Anterior cingulate cortex (tissue), 58 donors: ENCODE results near the gene MYL6.

Experiments
- DNase-seq, 58 donors: peaks; one replicate each; lab custom pipeline; 2025; lab: John Stamatoyannopoulos, UW

The MYL6 gene

DNA sequence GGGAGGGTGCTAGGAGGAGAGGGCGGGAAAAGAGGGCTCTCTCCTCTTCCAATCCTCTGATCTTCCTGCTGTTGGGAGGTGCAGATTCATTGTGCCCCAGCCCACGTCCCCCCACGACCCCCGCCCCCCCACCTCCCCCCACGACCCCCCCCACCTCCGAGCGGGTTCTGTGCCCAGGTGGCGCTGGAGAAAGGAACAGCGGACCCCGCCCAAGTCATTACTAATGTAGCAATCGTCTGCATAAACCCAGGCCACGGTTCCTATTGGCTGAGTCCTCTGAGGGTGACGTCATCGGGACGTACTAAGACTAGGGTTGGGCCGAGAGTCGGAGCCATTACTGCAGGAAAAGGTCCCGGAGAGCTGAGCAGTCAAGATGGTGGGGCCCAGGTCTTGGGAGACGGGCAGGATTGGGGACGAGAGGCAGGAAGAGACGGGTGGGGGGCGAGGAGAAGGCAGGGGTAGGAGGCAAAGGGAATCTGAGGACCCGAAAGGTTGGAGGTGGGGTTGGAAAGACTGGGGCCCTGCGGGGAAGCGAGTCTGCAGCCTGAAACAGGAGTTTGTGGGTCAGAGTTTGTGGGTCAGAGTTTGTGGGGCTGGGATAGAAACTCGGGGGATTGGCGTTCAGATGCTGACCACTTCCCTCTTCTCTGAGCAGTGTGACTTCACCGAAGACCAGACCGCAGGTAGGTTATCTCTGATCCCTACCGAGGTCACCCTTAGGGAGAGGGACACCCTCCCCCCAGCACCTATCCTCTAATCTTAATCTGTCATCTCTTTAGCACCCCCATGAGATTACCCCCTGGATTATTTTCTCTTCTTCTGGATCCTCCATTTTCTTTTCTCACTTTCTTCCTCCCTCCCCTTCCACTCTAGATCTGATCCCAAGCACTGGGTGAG is at the start of gene MYL6:
TSS of gene MYL6 (plus strand) at position 331 of the 897 bp plus-strand sequence. CDS start at position 374, 43 bp downstream.
- DNase-seq, result peak; percentile 36 to 99 (median 92)

DNA sequence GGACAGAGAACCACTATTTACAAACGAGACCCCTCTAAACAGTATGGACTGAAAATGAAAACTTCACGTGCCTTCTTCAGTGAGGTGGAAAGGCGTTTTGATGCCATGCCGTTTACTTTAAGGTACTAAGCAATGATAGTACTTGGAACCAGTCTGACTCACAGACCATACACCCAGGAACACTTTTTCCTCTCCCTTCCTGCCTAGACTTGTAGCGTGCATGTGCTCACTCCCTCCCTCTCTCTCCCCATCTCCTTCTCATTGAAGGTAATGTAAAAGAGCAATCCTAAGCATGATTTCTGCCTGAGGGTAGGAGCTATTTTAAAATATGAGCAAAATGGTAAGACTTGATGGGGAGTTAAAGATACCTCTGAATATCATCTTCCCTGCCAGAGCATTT is 47.6 kb upstream of the MYL6 start:
- no peak for DNase-seq

DNA sequence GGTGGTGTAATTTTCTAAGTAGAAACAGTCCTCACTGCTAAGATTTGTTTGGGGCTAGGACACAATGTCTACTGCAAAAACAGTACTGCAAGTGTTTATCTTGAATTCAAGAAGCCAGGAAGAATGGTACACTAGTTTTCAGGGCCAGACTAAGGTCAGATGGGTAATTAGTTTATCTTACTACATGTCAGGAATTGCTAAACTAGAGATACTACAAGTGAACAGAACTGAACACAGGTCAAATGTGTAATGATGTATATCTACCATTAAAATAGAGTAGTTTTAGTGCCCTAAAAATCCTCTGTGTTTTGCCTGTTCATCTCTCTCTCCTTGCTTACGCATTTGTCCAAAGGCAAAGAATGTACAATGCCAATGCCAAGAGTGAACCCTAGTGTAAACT is 44.1 kb upstream of the MYL6 start:
- DNase-seq, result no peak

DNA sequence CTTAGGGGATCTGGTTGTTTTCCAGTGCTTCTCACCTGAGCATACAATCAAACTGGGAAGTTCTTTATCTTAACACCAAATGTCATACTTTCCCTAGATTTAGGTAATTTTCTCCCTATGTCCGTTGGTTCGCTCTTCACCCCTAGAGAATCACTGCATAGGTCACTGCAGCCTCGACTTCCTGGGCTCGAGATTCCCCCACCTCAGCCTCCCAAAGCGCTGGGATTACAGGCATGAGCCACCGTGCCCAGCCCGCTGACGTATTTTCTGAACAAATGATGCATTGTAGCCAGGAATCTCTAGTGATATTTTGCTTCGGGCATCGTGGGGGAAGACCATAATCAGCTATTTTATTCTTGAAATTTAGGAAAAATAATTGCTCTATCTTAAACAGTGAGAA is 42.8 kb upstream of the MYL6 start:
- DNase-seq, result peak in 5 of 58 donors; percentile 3 to 7 (median 4)

DNA sequence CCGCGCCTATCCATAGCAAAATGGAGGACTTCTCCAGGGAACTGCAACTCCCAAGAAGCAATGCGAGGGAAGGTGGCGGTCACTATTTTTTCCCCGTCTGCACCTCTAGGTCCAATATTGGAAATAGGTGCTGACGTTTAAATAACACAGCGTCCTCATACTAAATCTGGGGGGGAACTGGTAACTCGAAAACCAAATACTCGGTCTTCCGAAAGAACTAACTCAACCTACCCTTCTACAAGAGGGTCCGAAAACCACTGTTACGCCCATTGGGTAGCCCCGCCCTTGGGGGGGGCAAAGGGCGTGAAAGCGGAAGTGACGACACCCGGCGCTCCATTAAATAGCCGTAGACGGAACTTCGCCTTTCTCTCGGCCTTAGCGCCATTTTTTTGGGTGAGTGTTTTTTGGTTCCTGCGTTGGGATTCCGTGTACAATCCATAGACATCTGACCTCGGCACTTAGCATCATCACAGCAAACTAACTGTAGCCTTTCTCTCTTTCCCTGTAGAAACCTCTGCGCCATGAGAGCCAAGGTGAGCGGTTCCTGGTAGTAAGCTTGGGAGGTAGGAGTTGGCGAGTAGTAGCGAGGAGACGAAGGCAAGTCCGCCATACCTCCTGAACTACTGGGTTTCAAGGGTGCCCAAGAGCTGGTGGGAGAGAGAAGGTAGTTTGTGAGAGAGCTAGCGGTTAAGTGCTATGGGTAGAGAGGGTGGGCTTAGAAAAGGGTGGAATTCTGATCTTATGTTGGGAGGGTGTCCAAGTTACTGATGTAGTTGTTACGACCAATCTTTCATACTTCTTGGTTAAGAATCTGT is 41.7 kb upstream of the MYL6 start, which contains the start of gene RPL41:
TSS of gene RPL41 (plus strand) at position 367 of the 815 bp plus-strand sequence.
- peak; percentile 13 to 97 (median 89) for DNase-seq

DNA sequence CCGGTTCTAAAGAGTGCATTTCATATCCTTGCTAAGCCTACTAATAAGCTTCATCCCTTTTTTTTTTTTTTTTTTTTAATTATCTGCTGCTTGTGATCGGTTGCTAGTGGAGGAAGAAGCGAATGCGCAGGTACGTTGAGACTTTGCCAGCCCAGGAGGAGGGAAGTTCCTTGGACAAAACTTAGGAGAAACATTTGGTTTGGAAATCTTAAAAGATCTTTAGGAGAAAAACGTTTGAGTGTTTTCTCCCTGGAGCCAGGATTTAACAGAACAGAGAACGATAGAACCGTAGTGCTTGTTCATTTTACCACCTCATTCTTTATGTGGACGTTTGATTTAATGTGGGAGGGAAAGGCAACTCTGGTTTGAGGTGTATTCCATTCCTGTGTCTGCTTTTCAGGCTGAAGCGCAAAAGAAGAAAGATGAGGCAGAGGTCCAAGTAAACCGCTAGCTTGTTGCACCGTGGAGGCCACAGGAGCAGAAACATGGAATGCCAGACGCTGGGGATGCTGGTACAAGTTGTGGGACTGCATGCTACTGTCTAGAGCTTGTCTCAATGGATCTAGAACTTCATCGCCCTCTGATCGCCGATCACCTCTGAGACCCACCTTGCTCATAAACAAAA is 41.0 kb upstream of the MYL6 start:
- peak in 1 of 58 donors; percentile 2 for DNase-seq

DNA sequence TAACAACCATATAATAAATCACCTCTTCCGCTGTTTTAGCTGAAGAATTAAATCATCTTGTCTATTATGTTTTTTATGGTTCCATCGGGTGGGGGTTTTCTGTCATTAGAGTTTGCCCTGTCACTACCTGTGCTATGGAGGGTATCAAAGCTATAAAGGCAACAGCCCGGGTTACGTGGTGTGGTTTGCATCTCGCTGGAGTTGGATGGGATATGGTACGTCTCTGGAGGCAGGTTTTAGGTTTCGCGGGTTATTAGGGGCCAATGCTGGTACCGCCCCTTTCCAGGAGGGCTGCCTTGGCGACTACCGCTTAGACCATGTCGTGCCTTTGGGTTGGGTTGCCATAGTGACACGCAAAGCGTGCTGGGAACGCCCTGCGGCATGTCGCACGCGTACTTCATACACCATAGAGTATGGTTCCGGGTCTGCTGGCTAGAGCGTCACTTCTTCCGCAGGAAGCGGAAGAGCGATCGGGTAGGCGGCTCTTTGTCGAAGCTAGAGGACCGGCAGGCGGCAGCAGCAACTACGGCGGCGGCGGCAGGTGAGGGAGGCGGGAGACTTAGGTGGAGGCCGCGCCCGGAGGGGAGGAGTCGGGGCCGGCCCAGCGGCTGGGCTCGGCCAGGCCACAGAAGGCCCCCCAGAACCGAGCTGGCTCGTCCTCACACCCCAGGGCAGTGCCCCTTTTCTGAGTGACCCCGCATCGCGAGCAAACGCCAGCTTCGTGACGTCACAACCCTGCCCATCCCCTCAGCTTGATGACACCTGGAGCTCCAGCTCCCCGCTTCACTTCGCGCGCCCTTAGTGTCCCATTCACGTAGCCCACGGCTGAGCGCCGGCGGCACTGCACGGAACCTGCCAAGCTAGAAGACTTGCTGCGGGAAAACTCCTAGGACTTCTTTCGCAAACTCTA is 40.1 kb upstream of the MYL6 start, which contains the start of gene ZC3H10:
TSS of gene ZC3H10 (plus strand) at position 489 of the 910 bp plus-strand sequence. CDS start 2,297 bp downstream, outside the sequence.
- DNase-seq, result peak; percentile 75 to 98 (median 95)

DNA sequence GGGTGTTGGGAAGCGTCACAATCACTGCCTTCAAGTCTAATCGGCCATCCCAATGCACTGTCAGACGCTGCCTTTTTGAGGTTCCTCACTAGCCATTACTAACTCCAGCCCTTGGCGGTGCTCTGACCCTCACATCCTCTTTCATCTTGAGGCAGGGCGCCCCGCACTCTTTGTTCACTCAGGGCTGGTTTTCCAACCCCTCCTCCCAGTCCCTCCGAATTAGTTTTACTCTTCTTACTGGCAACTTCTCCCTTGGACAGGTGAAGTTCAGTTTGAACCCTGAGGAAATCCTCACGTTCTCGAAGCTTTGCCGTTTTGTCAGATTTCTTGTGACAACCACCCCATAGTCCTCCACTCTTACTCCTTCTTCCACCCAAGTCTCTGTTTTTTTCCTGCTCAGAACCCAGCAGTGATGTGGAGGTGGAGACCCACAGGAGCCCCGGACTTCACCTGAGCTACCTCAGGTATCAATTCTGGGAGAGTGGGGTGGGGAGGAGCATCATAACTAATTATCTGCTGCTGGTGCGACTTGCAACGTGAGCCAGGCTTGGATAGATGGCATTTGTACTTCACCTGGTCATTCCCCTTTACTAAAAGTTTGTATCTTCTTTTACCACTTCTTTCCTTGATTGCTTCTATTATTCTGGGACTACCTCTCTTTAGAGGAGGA is 39.3 kb upstream of the MYL6 start:
- no peak for DNase-seq

DNA sequence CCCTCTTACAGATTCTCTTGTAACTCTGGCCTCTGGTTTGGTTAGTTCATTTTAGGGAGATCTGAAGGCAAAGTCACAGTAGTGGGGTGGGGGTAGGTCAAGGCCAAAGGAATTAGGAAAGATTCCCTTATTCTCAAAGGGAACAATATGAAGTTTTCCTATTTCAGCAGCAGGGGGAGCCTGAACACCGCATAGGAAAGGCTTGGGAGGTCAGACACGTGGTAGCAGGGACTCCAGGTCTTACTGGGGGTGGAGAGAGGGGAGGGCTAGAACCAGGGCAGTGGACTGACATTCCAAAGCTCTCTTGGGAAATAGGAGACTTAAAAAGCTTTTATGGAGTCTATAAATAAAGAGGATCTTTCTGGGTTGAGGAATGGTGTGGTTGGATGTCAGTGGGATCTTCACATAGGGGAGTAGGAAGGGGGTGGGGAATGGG is 38.8 kb upstream of the MYL6 start:
- DNase-seq, result peak in 41 of 58 donors; percentile 1 to 65 (median 27)

DNA sequence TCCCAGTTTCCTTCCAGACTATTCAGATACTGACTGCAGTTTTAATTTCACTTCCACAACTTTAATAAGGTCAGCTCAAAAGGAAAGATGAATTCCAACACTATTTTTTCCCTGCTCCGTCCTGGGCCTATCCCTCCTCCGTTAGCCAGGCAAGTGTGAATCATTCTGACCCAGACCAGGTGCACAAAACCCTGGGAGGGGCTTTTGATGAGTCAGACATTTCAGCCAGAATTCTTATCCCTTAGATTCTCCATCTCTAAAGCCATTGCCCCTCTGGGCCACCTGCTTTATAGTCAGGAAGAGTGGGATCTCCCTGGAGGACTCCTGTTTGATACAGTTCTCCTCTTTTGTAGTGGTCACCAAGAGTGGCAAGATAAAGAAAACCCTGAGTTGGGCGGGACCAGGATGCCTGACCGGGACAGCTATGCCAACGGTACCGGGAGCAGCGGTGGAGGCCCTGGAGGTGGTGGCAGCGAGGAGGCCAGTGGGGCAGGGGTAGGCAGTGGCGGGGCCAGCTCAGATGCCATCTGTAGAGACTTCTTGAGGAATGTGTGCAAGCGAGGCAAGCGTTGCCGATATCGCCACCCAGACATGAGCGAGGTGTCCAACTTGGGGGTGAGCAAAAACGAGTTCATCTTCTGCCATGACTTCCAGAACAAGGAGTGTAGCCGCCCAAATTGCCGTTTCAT is 37.9 kb upstream of the MYL6 start:
- DNase-seq, result no peak

DNA sequence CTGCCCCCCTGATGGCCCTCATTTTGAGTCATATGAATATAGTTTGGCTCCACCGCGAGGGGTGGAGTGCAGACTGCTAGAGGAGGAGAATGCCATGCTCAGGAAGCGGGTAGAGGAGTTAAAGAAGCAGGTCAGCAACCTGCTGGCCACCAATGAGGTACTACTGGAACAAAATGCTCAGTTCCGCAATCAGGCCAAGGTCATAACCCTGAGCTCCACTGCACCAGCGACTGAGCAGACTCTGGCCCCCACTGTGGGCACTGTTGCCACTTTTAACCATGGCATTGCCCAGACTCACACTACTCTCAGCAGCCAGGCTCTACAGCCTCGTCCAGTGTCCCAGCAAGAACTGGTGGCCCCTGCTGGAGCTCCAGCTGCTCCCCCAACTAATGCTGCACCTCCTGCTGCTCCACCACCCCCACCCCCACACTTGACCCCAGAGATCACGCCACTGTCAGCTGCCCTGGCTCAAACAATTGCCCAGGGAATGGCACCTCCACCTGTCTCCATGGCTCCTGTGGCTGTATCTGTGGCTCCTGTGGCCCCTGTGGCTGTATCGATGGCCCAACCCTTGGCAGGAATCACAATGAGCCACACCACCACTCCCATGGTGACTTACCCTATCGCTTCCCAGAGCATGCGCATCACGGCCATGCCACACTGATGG is 36.8 kb upstream of the MYL6 start:
- DNase-seq, result no peak

DNA sequence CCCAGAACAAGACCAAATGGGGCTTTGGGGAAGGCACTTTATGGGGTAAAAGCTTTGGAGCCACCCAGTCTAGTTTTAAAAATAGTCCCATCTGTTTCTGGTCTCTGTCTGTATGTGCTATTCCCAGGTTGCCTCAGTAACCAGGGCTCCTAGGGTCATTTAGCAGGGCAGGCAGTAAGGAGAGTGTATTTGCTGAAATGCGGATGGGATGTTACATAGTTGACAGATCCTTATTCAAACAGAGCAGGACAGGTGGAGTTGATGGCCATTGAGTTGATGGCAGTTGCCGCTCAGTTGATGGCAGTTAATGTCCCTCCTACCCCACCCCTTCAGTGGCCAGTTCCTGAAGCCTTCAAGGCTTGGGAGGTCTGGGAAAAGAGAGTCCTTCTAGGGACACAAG is 35.5 kb upstream of the MYL6 start:
- DNase-seq, result no peak

DNA sequence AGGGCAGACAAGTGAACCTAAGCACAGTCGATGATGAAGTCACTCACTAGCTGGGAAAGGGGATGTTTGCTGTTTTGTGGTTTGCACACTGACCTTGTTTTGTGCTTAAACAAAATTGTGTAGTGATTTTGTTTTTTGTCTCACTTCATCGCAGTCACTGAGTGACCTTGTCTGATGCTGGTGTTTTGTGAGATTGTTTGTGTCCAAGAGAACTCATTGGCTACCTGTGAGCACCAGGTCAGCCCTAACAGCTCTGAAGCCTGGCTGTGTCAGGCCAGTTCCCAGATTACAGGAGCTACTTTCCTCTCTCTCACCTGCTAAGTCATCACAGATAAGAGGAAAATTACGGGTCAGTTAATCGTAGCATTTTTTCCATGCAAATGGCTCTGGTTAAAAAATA is 34.0 kb upstream of the MYL6 start:
- no peak for DNase-seq

DNA sequence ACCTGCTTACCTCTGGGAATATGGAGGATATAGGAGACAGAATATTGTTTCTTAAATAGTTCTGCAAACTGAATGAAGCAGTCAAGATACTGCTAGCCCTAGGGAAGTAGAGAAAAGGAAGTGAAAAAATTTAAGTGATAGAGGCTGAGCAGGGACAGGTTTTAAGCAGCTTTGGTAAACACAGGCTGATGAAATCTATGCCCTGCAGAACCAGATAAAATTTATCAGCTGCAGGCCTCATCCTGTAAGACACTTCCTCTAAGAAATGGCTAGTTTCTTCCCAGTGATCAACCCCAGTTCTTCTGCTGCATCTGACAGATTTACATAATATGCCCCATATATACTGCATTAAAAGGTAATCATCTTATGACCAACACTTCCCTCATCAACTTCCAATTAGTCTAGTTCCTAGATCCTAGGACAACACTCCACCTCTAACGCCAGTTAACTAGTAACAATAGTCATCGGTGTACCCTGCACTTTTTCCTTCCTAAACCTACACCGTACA is 31.4 kb upstream of the MYL6 start:
- DNase-seq, result no peak

DNA sequence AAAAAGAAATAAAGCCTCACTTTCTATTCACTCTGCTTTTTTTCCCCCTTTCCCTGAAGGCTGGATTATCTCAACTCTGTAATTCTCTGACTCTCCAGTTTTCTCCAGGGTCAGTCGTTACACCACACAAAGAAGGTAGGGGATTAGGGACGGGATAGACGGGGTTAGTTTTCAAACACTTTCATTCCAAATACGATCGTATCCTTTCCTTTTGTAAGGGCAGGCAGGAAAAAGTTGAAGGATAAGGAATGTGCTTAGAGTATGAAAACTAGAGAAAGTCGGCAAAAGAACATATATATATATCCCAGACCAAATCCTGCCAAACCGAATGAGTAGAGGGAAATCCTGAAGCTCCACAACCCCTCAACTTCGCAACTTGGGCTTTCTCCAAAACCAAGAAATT is 30.7 kb upstream of the MYL6 start:
- DNase-seq, result no peak

DNA sequence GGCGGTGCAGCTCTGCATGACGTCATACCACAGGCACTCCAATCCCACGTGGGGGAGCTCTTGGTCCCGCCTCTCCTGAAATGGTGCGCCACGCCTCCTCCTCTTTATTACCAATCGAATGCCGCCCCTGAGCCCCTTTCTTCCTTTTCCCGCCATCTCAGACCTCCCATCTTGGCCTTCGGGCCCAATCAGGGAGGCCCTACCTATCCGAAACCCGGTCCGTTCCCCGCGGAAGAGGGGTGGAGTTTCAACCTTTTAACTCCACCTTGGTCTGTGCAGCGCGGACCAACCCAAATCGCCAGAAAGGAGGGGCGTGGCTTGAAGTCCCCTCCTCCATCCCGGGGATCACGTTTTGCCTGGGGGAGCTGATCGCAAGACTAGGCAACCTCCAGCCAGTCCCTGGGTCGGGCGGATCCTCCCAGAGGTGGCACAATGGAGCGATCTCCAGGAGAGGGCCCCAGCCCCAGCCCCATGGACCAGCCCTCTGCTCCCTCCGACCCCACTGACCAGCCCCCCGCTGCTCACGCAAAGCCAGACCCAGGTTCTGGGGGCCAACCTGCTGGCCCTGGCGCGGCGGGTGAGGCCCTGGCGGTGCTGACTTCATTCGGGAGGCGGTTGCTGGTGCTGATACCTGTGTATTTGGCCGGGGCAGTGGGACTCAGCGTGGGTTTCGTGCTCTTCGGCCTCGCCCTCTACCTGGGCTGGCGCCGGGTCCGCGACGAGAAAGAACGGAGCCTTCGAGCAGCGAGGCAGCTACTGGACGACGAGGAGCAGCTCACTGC is 30.1 kb upstream of the MYL6 start, which contains the start of gene ESYT1:
TSS of gene ESYT1 (plus strand) at position 380 of the 782 bp plus-strand sequence. CDS start at position 433, 53 bp downstream.
- DNase-seq, result peak; percentile 68 to 99 (median 95)
